ENCODE results near the gene DDX49. TPM values are rescaled to one million over a fixed set of nuclear protein-coding genes. Genes with fewer than 3 reads are reported as not detected.

The DDX49 gene
- total RNA-seq, 1 donor from 2014 or later, result 44.7 TPM

DNA sequence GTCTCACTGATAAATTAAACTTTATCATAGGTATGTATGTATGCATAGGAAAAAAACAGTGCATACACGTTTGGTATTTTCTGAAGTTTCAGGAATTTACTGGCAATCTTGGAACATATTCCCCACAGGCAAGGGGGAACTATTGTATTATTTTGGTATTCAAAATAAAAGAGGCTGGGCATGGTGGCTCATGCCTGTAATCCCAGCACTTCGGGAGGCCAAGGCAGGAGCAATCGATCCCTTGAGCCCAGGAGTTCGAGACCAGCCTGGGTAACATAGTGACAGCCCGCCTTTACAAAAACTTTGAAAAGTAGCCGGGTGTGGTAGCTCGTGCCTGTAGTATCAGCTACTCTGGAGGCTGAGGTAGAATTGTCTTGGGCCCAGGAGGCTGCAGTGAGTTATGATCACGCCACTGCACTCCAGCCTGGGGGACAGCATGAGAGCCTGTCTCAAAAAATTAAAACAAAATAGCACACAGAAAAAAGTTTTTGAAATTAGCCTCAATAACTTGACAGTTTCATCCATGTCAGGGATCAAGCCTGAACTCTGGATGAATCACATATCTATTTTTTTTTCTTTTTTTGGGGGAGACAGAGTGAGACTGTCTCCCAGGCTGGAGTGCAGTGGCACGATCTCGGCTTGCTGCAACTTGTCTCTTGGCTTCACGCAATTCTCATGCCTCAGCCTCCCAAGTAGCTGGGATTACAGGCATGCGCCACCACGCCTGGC lies 50.6 kb downstream of the DDX49 start:
- Mint-ChIP-seq H3K27ac (no peak overlapping the region), H3K36me3 (ENCODE audit: insufficient read depth) (no peaks in the 10 kb centered on the region), H3K4me3 (ENCODE audit: low read depth) (no peak overlapping the region), H3K9me3 (ENCODE audit: low read depth) (no peaks in the 10 kb centered on the region), H3K27me3 (no peaks in the 10 kb centered on the region), H3K4me1 (ENCODE audit: low read depth) (peaks cover 3% of the 10 kb centered on the region)
- DNase-seq (ENCODE audit: low spot score, unreplicated experiment), result no peak
- TF ChIP-seq, protein P1, sequence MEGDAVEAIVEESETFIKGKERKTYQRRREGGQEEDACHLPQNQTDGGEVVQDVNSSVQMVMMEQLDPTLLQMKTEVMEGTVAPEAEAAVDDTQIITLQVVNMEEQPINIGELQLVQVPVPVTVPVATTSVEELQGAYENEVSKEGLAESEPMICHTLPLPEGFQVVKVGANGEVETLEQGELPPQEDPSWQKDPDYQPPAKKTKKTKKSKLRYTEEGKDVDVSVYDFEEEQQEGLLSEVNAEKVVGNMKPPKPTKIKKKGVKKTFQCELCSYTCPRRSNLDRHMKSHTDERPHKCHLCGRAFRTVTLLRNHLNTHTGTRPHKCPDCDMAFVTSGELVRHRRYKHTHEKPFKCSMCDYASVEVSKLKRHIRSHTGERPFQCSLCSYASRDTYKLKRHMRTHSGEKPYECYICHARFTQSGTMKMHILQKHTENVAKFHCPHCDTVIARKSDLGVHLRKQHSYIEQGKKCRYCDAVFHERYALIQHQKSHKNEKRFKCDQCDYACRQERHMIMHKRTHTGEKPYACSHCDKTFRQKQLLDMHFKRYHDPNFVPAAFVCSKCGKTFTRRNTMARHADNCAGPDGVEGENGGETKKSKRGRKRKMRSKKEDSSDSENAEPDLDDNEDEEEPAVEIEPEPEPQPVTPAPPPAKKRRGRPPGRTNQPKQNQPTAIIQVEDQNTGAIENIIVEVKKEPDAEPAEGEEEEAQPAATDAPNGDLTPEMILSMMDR (IDR thresholded peaks at IDR 0.05; ENCODE audit: unreplicated experiment), result no peak

DNA sequence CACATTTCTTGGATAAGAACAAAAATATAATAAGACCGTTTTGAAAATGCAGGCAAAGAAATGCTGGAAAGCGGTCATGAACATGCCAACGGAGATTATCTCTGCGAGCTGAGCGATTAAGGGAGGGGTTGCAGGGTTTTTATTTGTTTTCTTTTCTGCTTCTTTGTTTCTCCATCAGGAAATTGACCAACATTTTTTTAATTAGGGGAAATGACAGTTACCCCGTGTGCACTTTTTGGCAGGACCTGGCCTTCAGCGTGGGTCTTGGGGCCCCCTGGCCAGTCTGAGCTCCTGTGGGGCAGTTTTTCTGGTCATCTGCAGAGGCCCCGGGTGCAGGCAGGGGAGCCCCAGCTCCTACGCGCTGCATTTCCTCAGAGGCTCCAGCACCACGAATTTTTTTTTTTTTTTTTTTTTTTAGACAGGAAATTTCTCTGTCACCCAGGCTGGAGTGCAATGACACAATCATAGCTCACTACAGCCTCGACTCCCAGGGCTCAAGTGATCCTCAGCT lies 52.8 kb downstream of the DDX49 start:
- DNase-seq (ENCODE audit: low spot score, unreplicated experiment), result no peak
- H3K36me3 Mint-ChIP-seq (ENCODE audit: insufficient read depth), result no peaks in the 10 kb centered on the region
- TF ChIP-seq, protein P1 (IDR thresholded peaks at IDR 0.05; ENCODE audit: unreplicated experiment), result no peak
- no peaks in the 10 kb centered on the region for H3K9me3 Mint-ChIP-seq (ENCODE audit: low read depth)
- no peak overlapping the region for H3K27ac Mint-ChIP-seq
- H3K4me3 Mint-ChIP-seq (ENCODE audit: low read depth), result no peak overlapping the region
- H3K4me1 Mint-ChIP-seq (ENCODE audit: low read depth), result peaks cover 3% of the 10 kb centered on the region
- no peaks in the 10 kb centered on the region for H3K27me3 Mint-ChIP-seq

DNA sequence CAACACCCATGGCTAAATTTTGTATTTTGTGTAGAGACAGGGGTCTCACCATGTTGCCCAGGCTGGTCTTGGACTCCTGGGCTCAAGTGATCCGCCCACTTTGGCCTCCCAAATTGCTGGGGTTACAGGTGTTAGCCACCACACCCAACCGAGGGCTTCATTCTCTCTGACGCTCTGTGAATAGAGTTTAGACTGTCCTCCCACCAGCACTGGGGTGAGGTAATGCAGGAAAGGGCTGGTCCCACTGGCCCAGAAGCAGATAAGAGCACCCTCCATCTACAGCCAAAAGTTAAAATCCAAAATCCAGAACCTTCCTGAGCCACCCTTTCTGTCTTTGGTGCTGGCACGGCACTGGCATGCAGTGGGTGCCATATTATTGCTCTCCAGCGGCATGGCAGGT lies 53.3 kb downstream of the DDX49 start:
- TF ChIP-seq, protein P1 (IDR thresholded peaks at IDR 0.05; ENCODE audit: unreplicated experiment), result no peak
- Mint-ChIP-seq H3K27me3 (no peaks in the 10 kb centered on the region), H3K36me3 (ENCODE audit: insufficient read depth) (no peaks in the 10 kb centered on the region), H3K9me3 (ENCODE audit: low read depth) (no peaks in the 10 kb centered on the region), H3K4me3 (ENCODE audit: low read depth) (no peak overlapping the region), H3K27ac (no peak overlapping the region), H3K4me1 (ENCODE audit: low read depth) (peaks cover 3% of the 10 kb centered on the region)
- no peak for DNase-seq (ENCODE audit: low spot score, unreplicated experiment)

DNA sequence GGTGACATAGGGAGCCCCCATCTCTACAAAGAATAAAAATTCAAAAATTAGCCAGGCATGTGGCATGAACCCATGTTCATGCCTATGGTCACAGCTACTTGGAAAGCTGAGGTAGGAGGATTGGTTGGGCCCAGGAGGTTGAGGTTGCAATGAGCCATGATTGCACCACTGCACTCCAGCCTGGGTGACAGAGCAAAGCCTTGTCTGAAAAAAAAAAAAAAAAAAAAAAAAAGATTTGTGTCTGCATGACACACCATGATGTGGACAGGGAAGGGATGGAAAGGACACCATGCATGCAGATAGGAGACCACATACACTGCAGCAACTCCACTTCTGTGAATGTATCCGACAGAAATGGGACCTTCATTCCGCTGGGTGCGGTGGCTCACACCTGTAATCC lies 55.5 kb downstream of the DDX49 start:
- H3K27me3 Mint-ChIP-seq, result no peaks in the 10 kb centered on the region
- DNase-seq (ENCODE audit: low spot score, unreplicated experiment), result no peak
- H3K27ac Mint-ChIP-seq, result no peak overlapping the region
- H3K36me3 Mint-ChIP-seq (ENCODE audit: insufficient read depth), result no peaks in the 10 kb centered on the region
- H3K4me1 Mint-ChIP-seq (ENCODE audit: low read depth), result peaks cover 3% of the 10 kb centered on the region
- H3K9me3 Mint-ChIP-seq (ENCODE audit: low read depth), result no peaks in the 10 kb centered on the region
- H3K4me3 Mint-ChIP-seq (ENCODE audit: low read depth), result no peak overlapping the region
- TF ChIP-seq, protein P1 (IDR thresholded peaks at IDR 0.05; ENCODE audit: unreplicated experiment), result no peak

DNA sequence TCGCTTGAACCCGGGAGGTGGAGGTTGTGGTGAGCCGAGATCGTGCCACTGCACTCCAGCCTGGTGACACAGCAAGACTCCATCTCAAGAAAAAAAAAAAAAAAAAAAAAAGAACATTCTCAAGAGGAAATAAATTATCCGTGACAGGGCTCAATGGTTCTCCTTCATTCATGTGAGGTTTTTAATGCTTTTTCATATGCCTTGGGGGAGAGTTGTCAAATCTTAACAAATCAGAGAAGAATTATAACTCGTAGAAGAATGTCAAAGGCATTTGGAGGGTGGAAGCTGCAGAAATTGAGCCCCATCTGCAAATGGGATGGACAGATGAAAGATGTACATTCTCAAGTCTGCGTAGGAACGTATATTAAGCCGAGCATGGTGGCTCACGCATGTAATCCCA lies 56.4 kb downstream of the DDX49 start:
- H3K27me3 Mint-ChIP-seq, result no peaks in the 10 kb centered on the region
- TF ChIP-seq, protein P1 (IDR thresholded peaks at IDR 0.05; ENCODE audit: unreplicated experiment), result no peak
- no peak overlapping the region for H3K4me3 Mint-ChIP-seq (ENCODE audit: low read depth)
- H3K36me3 Mint-ChIP-seq (ENCODE audit: insufficient read depth), result no peaks in the 10 kb centered on the region
- no peak overlapping the region for H3K27ac Mint-ChIP-seq
- peaks cover 3% of the 10 kb centered on the region for H3K4me1 Mint-ChIP-seq (ENCODE audit: low read depth)
- DNase-seq (ENCODE audit: low spot score, unreplicated experiment), result no peak
- no peaks in the 10 kb centered on the region for H3K9me3 Mint-ChIP-seq (ENCODE audit: low read depth)

Other genes with a start within 250 kb of the DDX49 start
- 39.5 and 39.7 TPM in 2 replicates for gene CRTC1, start 236.0 kb upstream of the DDX49 start, total RNA-seq
- 0.13 and 0.24 TPM in 2 replicates for gene COMP, start 128.4 kb upstream of the DDX49 start, total RNA-seq
- 87.1 and 90.9 TPM in 2 replicates for gene UPF1, start 87.8 kb upstream of the DDX49 start, total RNA-seq
- 20.1 and 20.9 TPM in 2 replicates for gene CERS1, start 23.6 kb upstream of the DDX49 start, total RNA-seq
- 189 and 192 TPM in 2 replicates for gene COPE, start 328 bp upstream of the DDX49 start, total RNA-seq
- gene HOMER3, start 21.5 kb downstream of the DDX49 start, total RNA-seq, result 64.5 and 69.4 TPM in 2 replicates
- gene SUGP2, start 113.8 kb downstream of the DDX49 start, total RNA-seq, result 153 and 154 TPM in 2 replicates
- gene ARMC6, start 113.9 kb downstream of the DDX49 start, total RNA-seq, result 28.5 and 33.5 TPM in 2 replicates
- gene SLC25A42, start 144.3 kb downstream of the DDX49 start, total RNA-seq, result 10.5 and 10.7 TPM in 2 replicates
- gene TMEM161A, start 218.8 kb downstream of the DDX49 start, total RNA-seq, result 38.8 and 42.3 TPM in 2 replicates

Measured in progenitor cell of endocrine pancreas (in vitro differentiated cells).